ENCODE measurements around the gene TCERG1L.

The TCERG1L gene

GRCh38 chr10:131270461-131271190 lies 40.9 kb downstream of the TCERG1L start:
- no peak for DNase-seq (ENCODE audit: low read depth)

- no peak for DNase-seq (ENCODE audit: low read depth)
Measured at GRCh38 chr10:131269776-131270460, 41.6 kb downstream of the TCERG1L start.

GRCh38 chr10:131267814-131268095 lies 43.8 kb downstream of the TCERG1L start:
- DNase-seq (ENCODE audit: low read depth) = no peak

- no peak for DNase-seq (ENCODE audit: low read depth)
Measured at GRCh38 chr10:131266936-131267813, 44.3 kb downstream of the TCERG1L start.

GRCh38 chr10:131264110-131264788 lies 47.3 kb downstream of the TCERG1L start:
- no peak for DNase-seq (ENCODE audit: low read depth)

- no peak for DNase-seq (ENCODE audit: low read depth)
Measured at GRCh38 chr10:131261890-131262475, 49.5 kb downstream of the TCERG1L start.

- no peak for DNase-seq (ENCODE audit: low read depth)
Measured at GRCh38 chr10:131260452-131261211, 50.9 kb downstream of the TCERG1L start.

GRCh38 chr10:131260031-131260430 lies 51.5 kb downstream of the TCERG1L start:
- no peak for DNase-seq (ENCODE audit: low read depth)

GRCh38 chr10:131259535-131259934 lies 52.0 kb downstream of the TCERG1L start:
- no peak for DNase-seq (ENCODE audit: low read depth)

GRCh38 chr10:131258256-131258655 lies 53.3 kb downstream of the TCERG1L start:
- DNase-seq (ENCODE audit: low read depth) = no peak

GRCh38 chr10:131257027-131257426 lies 54.5 kb downstream of the TCERG1L start:
- DNase-seq (ENCODE audit: low read depth) = no peak

GRCh38 chr10:131254859-131255252 lies 56.7 kb downstream of the TCERG1L start:
- DNase-seq (ENCODE audit: low read depth) = no peak

- DNase-seq (ENCODE audit: low read depth) = no peak
Measured at GRCh38 chr10:131253931-131254858, 57.3 kb downstream of the TCERG1L start.

- no peak for DNase-seq (ENCODE audit: low read depth)
Measured at GRCh38 chr10:131252567-131253276, 58.8 kb downstream of the TCERG1L start.

- DNase-seq (ENCODE audit: low read depth) = no peak
Measured at GRCh38 chr10:131251146-131251541, 60.4 kb downstream of the TCERG1L start.

- DNase-seq (ENCODE audit: low read depth) = no peak
Measured at GRCh38 chr10:131250454-131251145, 60.9 kb downstream of the TCERG1L start.

- DNase-seq (ENCODE audit: low read depth) = no peak
Measured at GRCh38 chr10:131249955-131250344, 61.6 kb downstream of the TCERG1L start.

- no peak for DNase-seq (ENCODE audit: low read depth)
Measured at GRCh38 chr10:131249238-131249954, 62.1 kb downstream of the TCERG1L start.
